ENCODE results near the gene NFASC.

DNA sequence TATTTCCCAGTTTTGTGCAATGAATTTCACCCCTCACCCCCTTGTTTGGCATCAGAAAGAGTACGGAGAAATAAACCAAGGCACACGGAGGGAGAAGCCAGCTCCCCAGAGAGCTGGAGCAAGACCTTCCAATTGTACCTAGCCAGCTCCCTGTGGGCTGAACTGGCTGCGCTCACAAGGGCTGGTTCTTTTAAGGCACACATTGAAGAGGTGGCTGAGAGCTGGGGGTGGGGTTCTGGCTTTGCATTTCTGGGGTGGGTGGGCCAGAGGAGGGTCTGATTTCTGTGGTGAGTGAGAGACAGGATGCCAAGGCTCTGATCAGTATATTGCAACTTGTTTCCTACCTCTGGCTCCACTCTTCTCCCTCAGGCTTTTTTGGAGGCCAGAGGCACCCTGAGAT, 39.5 kb upstream of the NFASC start:
- TF ChIP-seq, protein P1, sequence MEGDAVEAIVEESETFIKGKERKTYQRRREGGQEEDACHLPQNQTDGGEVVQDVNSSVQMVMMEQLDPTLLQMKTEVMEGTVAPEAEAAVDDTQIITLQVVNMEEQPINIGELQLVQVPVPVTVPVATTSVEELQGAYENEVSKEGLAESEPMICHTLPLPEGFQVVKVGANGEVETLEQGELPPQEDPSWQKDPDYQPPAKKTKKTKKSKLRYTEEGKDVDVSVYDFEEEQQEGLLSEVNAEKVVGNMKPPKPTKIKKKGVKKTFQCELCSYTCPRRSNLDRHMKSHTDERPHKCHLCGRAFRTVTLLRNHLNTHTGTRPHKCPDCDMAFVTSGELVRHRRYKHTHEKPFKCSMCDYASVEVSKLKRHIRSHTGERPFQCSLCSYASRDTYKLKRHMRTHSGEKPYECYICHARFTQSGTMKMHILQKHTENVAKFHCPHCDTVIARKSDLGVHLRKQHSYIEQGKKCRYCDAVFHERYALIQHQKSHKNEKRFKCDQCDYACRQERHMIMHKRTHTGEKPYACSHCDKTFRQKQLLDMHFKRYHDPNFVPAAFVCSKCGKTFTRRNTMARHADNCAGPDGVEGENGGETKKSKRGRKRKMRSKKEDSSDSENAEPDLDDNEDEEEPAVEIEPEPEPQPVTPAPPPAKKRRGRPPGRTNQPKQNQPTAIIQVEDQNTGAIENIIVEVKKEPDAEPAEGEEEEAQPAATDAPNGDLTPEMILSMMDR (IDR thresholded peaks at IDR 0.05; ENCODE audit: low read length), result no peak
- TF ChIP-seq EZH2 (optimal IDR thresholded peaks at IDR 0.05; ENCODE audit: low read depth, low read length), result no peak
- no peak for TF ChIP-seq EZH2phosphoT487 (IDR thresholded peaks at IDR 0.05; ENCODE audit: low read length)

All from MM.1S (cell line).